H9 (cell line): ENCODE data around the gene ITPKB. TPM values are rescaled to one million over a fixed set of nuclear protein-coding genes. Genes with fewer than 3 reads are reported as not detected.
A peak's percentile ranks its signal among the peaks of the same experiment; 100 is the strongest.

Experiments used
- DNase-seq: peaks from one replicate; pipeline ENCODE4 v3.0.0-alpha.2; 2017
- H2AFZ ChIP-seq: one replicate; pipeline ENCODE4 v1.6.1; 2013; ENCODE audit warnings: mild to moderate bottlenecking, low read length, control low read depth, moderate library complexity
- H2AK5ac ChIP-seq: 2 replicates; pipeline ENCODE4 v1.6.1; 2013; ENCODE audit warnings: low read length, control low read depth, mixed read lengths; ENCODE audit not compliant: insufficient read length
- H2BK120ac ChIP-seq: one replicate; pipeline ENCODE4 v1.6.1; 2013; ENCODE audit warnings: low read depth, mild to moderate bottlenecking, low read length, control low read depth, inconsistent platforms; ENCODE audit not compliant: poor library complexity, severe bottlenecking
- H2BK12ac ChIP-seq: 2 replicates; pipeline ENCODE4 v1.6.1; 2013; ENCODE audit warnings: low read length, control low read depth, mixed read lengths, low read depth; ENCODE audit not compliant: insufficient read length
- H2BK15ac ChIP-seq: 2 replicates; pipeline ENCODE4 v1.6.1; 2013; ENCODE audit warnings: low read depth, low read length, control low read depth
- H2BK20ac ChIP-seq: one replicate; pipeline ENCODE4 v1.6.1; 2013; ENCODE audit warnings: low read depth, mild to moderate bottlenecking, low read length, control low read depth, inconsistent platforms; ENCODE audit not compliant: poor library complexity, severe bottlenecking
- H2BK5ac ChIP-seq: 2 replicates; pipeline ENCODE4 v1.6.1; 2013; ENCODE audit warnings: low read length, control low read depth, mixed read lengths; ENCODE audit not compliant: insufficient read length
- H3K14ac ChIP-seq: 2 replicates; pipeline ENCODE4 v1.6.1; 2013; ENCODE audit warnings: low read length, control low read depth; ENCODE audit not compliant: insufficient read depth
- H3K18ac ChIP-seq: 2 replicates; pipeline ENCODE4 v1.6.1; 2013; ENCODE audit warnings: low read depth, mild to moderate bottlenecking, mixed read lengths, low read length, control low read depth; ENCODE audit not compliant: insufficient read length
- H3K23ac ChIP-seq: 2 replicates; pipeline ENCODE4 v1.6.1; 2013; ENCODE audit warnings: low read length, control low read depth, mixed read lengths, low read depth; ENCODE audit not compliant: insufficient read length
- H3K23me2 ChIP-seq: 2 replicates; pipeline ENCODE4 v1.6.1; 2013; ENCODE audit warnings: low read depth, mild to moderate bottlenecking, mixed read lengths, low read length, control low read depth; ENCODE audit not compliant: insufficient read length, poor library complexity, severe bottlenecking
- H3K27ac ChIP-seq: 2 replicates; pipeline ENCODE4 v1.5.1; 2013; ENCODE audit warnings: low read length, control low read depth, mixed read lengths, low read depth; ENCODE audit not compliant: insufficient read length
- H3K27me3 ChIP-seq: 2 replicates; pipeline ENCODE4 v1.6.1; 2013; ENCODE audit warnings: low read length, control low read depth, inconsistent platforms; ENCODE audit not compliant: insufficient read depth
- H3K4ac ChIP-seq: 2 replicates; pipeline ENCODE4 v1.6.1; 2013; ENCODE audit warnings: low read depth, mild to moderate bottlenecking, control low read depth, inconsistent platforms, low read length, moderate library complexity
- H3K4me1 ChIP-seq: 2 replicates; pipeline ENCODE4 v1.6.1; 2013; ENCODE audit warnings: low read length, control low read depth, inconsistent platforms; ENCODE audit not compliant: insufficient read depth
- H3K4me2 ChIP-seq: 2 replicates; pipeline ENCODE4 v1.6.1; 2013; ENCODE audit warnings: low read length, control low read depth, mixed read lengths; ENCODE audit not compliant: insufficient read length, insufficient read depth
- H3K56ac ChIP-seq: 2 replicates; pipeline ENCODE4 v1.6.1; 2013; ENCODE audit warnings: low read depth, mild to moderate bottlenecking, mixed read lengths, low read length, control low read depth; ENCODE audit not compliant: insufficient read length
- H3K79me1 ChIP-seq: 2 replicates; pipeline ENCODE4 v1.6.1; 2013; ENCODE audit warnings: low read depth, mild to moderate bottlenecking, moderate library complexity, low read length, control low read depth, inconsistent platforms; ENCODE audit not compliant: insufficient read depth, poor library complexity, severe bottlenecking
- H3K79me2 ChIP-seq: 2 replicates; pipeline ENCODE4 v1.6.1; 2013; ENCODE audit warnings: low read length, control low read depth, inconsistent platforms; ENCODE audit not compliant: insufficient read depth
- H3K9ac ChIP-seq: 2 replicates; pipeline ENCODE4 v1.6.1; 2013; ENCODE audit warnings: low read length, control low read depth, mixed read lengths; ENCODE audit not compliant: insufficient read length; ENCODE audit errors: extremely low read depth
- H3K9me3 ChIP-seq: one replicate; pipeline ENCODE4 v1.6.1; 2013; ENCODE audit warnings: low read depth, low read length, inconsistent platforms; ENCODE audit not compliant: control insufficient read depth
- H3T11ph ChIP-seq: one replicate; pipeline ENCODE4 v1.6.1; 2013; ENCODE audit warnings: mild to moderate bottlenecking, low read length, control low read depth, inconsistent platforms
- H4K20me1 ChIP-seq: one replicate; pipeline ENCODE4 v1.6.1; 2013; ENCODE audit not compliant: control insufficient read depth, insufficient read length, insufficient read depth
- H4K5ac ChIP-seq: 2 replicates; pipeline ENCODE4 v1.6.1; 2013; ENCODE audit warnings: low read depth, mild to moderate bottlenecking, mixed read lengths, low read length, control low read depth; ENCODE audit not compliant: insufficient read length
- H4K8ac ChIP-seq: replicated peaks from 2 replicates; pipeline ENCODE4 v1.6.1; 2013; ENCODE audit warnings: low read length, control low read depth, mixed read lengths, low read depth; ENCODE audit not compliant: insufficient read length
- H4K91ac ChIP-seq: 2 replicates; pipeline ENCODE4 v1.6.1; 2013; ENCODE audit warnings: low read depth, mild to moderate bottlenecking, moderate library complexity, mixed read lengths, low read length, control low read depth; ENCODE audit not compliant: insufficient read length
- H3K27ac Mint-ChIP-seq, 3 experiments: 2 replicates in 2 of 3; 3 replicates in 1 of 3; pipeline ENCODE4 v1.8.0; 2020 to 2021; ENCODE audit warnings: mixed read lengths in 3 of 3, mild to moderate bottlenecking in 1 of 3, moderate library complexity in 1 of 3
- H3K27me3 Mint-ChIP-seq: 2 replicates; pipeline ENCODE4 v1.8.0; 2021; ENCODE audit warnings: low read depth, mild to moderate bottlenecking, moderate library complexity, mixed read lengths
- H3K36me3 Mint-ChIP-seq, 3 experiments: 2 replicates in 2 of 3; 3 replicates in 1 of 3; pipeline ENCODE4 v1.8.0; 2020 to 2021; ENCODE audit warnings: low read depth in 3 of 3, mixed read lengths in 3 of 3; ENCODE audit not compliant: insufficient read depth in 1 of 3
- H3K4me1 Mint-ChIP-seq, 2 experiments: 2 replicates each; pipeline ENCODE4 v1.8.0; 2020; ENCODE audit warnings: mixed read lengths in 2 of 2
- H3K4me3 Mint-ChIP-seq, 2 experiments: 2 replicates in 1 of 2; 3 replicates in 1 of 2; pipeline ENCODE4 v1.8.0; 2020 to 2021; ENCODE audit warnings: mild to moderate bottlenecking in 2 of 2, mixed read lengths in 2 of 2, moderate library complexity in 1 of 2
- H3K9me3 Mint-ChIP-seq, 2 experiments: 2 replicates in 1 of 2; 3 replicates in 1 of 2; pipeline ENCODE4 v1.8.0; 2020; ENCODE audit warnings: mild to moderate bottlenecking in 2 of 2, mixed read lengths in 2 of 2, moderate library complexity in 1 of 2
- WGBS: extraction: QIAGEN DNeasy Blood & Tissue Kit; methylation state at CpG from one replicate; pipeline ENCODE4 v1.1.7; 2013; ENCODE audit warnings: missing lambda C conversion rate, low lambda C conversion rate, mixed read lengths; ENCODE audit not compliant: insufficient read length; ENCODE audit errors: extremely low coverage; 5-methylcytosine and 5-hydroxymethylcytosine counted together
- total RNA-seq: library from RNA; stranded (reverse); gene quantifications from 2 replicates; pipeline ENCODE4 v1.2.1, GENCODE V29; 2021
- TF ChIP-seq, protein P1 (sequence below): fragments of 200-600 bp; sonication (generic); conservative IDR thresholded peaks from 3 replicates; pipeline ENCODE4 v1.8.0; 2021; ENCODE audit warnings: antibody characterized with exemption, mild to moderate bottlenecking

The ITPKB gene
- total RNA-seq, 1 experiment from 2014 or later: 3.8 TPM

DNA sequence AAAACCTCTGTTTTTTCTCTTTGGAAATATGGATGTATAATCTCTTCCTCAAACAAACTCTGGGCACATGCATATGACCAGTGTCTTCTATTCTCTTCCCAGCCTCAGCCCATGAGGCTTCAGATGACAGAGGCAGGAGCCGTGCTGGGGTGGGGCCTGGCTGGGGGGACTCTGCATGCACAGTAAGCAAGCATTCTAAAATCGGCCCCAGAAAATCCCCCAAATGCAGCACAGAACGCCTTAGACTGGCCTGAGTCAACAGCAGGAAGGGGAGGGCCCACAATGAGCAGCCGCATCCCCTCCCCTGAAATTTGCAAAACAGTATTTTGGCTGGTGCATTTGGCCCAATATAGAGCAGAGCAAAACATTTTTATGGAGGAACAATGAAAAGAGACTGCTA, 47.8 kb downstream of the ITPKB start:
- Histone ChIP-seq H4K91ac (no peak overlapping the region), H3K79me1 (no peaks in the 10 kb centered on the region), H2BK120ac (no peak overlapping the region), H3T11ph (no peak overlapping the region), H4K20me1 (no peaks in the 10 kb centered on the region), H2BK5ac (no peak overlapping the region), H3K4ac (no peak overlapping the region), H3K27me3 (no peaks in the 10 kb centered on the region), H2BK15ac (no peak overlapping the region), H2AFZ (no peak overlapping the region), H3K56ac (no peak overlapping the region), H3K9me3 (no peaks in the 10 kb centered on the region), H3K18ac (no peak overlapping the region), H2BK12ac (no peak overlapping the region), H3K27ac (no peak overlapping the region), H3K4me2 (no peak overlapping the region), H2BK20ac (no peak overlapping the region), H4K8ac (no peak overlapping the region), H2AK5ac (no peak overlapping the region), H3K9ac (no peak overlapping the region), H3K23ac (no peak overlapping the region), H3K23me2 (no peaks in the 10 kb centered on the region), H3K4me1 (no peaks in the 10 kb centered on the region; the same call in 1 of the 2 replicates), H3K79me2 (no peaks in the 10 kb centered on the region), H4K5ac (no peak overlapping the region), H3K14ac (no peak overlapping the region)
- Mint-ChIP-seq H3K9me3 (no peaks in the 10 kb centered on the region), H3K36me3 (no peaks in the 10 kb centered on the region), H3K27me3 (peaks cover 2% of the 10 kb centered on the region; the same call in 1 of the 2 replicates), H3K4me3 (no peak overlapping the region), H3K4me1 (peaks cover 31 to 36% of the 10 kb centered on the region in 2 experiments), H3K27ac (peak overlapping the region in 1 of 3 experiments; percentile 11; a peak in 1 of 7 replicates)
- TF ChIP-seq, protein P1, sequence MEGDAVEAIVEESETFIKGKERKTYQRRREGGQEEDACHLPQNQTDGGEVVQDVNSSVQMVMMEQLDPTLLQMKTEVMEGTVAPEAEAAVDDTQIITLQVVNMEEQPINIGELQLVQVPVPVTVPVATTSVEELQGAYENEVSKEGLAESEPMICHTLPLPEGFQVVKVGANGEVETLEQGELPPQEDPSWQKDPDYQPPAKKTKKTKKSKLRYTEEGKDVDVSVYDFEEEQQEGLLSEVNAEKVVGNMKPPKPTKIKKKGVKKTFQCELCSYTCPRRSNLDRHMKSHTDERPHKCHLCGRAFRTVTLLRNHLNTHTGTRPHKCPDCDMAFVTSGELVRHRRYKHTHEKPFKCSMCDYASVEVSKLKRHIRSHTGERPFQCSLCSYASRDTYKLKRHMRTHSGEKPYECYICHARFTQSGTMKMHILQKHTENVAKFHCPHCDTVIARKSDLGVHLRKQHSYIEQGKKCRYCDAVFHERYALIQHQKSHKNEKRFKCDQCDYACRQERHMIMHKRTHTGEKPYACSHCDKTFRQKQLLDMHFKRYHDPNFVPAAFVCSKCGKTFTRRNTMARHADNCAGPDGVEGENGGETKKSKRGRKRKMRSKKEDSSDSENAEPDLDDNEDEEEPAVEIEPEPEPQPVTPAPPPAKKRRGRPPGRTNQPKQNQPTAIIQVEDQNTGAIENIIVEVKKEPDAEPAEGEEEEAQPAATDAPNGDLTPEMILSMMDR: no peak
- no peak for DNase-seq
- WGBS: no CpG with 5 or more reads among the region's 4 CpGs
